22Rv1 (cell line): ENCODE data around the gene ITGB1BP1.

Experiments
- ZFX ChIP-seq: fragments of 450-650 bp; IDR thresholded peaks from 2 replicates; pipeline ENCODE4 v1.6.1; 2017; ENCODE audit warnings: antibody characterized with exemption, borderline replicate concordance
- TF ChIP-seq, protein P1 (sequence below): fragments of 450-650 bp; IDR thresholded peaks from 2 replicates; pipeline ENCODE4 v1.5.1; 2017; ENCODE audit warnings: mild to moderate bottlenecking

DNA sequence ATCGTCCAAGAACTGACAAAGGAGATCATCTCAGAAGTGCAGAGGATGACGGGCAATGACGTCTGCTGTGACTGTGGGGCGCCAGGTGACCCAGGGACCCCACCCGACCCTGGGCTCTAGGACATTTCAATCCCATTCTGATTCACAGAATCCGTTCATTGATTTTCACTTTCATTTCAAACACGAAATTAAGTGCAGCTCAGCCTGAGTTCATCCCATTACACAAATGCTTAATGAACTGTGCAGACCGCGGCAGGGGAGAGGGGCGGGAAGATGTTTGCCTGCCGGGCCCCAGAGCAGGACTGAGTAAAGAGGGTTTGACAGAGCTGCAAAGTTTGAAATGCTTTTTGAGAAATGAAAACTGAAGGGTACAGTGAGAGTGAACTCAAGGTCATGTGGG is 67.1 kb downstream of the ITGB1BP1 start:
- TF ChIP-seq, protein P1, sequence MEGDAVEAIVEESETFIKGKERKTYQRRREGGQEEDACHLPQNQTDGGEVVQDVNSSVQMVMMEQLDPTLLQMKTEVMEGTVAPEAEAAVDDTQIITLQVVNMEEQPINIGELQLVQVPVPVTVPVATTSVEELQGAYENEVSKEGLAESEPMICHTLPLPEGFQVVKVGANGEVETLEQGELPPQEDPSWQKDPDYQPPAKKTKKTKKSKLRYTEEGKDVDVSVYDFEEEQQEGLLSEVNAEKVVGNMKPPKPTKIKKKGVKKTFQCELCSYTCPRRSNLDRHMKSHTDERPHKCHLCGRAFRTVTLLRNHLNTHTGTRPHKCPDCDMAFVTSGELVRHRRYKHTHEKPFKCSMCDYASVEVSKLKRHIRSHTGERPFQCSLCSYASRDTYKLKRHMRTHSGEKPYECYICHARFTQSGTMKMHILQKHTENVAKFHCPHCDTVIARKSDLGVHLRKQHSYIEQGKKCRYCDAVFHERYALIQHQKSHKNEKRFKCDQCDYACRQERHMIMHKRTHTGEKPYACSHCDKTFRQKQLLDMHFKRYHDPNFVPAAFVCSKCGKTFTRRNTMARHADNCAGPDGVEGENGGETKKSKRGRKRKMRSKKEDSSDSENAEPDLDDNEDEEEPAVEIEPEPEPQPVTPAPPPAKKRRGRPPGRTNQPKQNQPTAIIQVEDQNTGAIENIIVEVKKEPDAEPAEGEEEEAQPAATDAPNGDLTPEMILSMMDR: no peak
- no peak for TF ChIP-seq ZFX
